Measurements from ENCODE around the gene RHOF.

Gene RHOF

GRCh38 chr12:121817648-121818043 is 24.2 kb upstream of the RHOF start:
- DNase-seq: no peak

- DNase-seq: no peak
Measured at GRCh38 chr12:121816925-121817647, 23.6 kb upstream of the RHOF start.

DNA sequence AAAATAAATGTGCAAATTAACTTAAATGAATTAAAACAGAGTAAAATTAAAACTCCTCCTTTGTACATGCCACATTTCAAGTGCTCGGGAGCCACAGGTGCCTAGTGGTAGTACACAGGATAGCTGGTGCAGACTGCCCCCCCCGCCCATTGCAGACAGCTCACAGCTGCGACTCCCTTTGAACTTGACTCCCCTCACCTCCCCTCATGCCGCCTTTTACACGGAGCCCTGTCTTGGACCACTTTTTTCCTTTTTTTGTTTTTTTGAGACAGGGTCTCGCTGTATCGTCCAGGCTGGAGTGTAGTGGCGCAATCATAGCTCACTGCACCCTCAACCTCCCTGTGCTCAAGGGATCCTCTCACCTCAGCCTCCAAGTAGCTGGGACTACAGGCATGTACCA is 21.8 kb upstream of the RHOF start:
- no peak for DNase-seq

- DNase-seq: no peak
Measured at GRCh38 chr12:121814429-121815119, 21.1 kb upstream of the RHOF start.

GRCh38 chr12:121813951-121814350 is 20.5 kb upstream of the RHOF start:
- DNase-seq: no peak

DNA sequence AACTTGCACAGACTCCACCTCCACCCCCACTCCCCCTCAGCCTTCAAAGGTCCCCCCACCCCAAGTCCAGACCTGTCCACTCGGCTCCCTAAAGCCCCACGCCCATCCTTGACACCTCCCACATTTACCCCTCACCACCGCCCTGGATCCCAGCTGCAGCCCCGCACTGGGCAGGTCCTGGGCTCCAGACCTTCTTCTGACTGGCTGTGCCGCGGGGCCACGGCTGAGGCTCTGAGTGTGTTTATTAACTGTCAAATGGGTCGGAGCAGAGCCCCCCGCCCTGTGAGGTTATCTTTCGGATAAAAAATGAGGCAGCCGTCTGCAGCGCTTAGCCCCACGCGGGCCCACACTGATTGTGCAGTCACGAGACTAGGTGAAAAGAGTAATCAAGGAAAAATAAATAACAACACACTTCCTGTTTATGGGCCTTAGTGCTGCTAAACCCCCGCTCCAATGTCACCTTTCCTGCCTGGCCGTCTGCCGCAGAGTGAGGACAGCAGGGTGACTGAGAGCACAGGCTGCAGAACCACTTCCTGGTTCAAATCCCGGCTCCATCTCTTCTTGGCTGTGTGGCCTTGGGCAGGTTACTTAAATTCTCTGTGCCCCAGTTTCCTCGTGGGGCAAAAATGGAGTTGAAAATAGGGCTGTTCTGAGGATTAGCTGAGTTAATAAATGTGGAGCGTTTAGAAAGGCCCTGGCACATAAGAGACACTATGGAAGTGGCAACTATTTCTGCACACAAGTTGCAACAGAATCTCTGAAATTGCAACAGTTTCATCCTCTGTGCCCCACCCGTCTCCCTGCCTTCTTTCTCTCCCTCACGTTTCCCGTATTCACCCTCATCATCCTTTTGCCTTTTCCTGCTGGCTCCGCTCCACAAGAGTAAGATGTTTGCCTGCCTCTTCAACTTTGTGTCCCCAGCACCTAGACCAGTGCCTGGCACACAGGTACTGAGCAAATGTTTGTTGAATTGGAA is 19.7 kb upstream of the RHOF start:
- DNase-seq: no peak

DNA sequence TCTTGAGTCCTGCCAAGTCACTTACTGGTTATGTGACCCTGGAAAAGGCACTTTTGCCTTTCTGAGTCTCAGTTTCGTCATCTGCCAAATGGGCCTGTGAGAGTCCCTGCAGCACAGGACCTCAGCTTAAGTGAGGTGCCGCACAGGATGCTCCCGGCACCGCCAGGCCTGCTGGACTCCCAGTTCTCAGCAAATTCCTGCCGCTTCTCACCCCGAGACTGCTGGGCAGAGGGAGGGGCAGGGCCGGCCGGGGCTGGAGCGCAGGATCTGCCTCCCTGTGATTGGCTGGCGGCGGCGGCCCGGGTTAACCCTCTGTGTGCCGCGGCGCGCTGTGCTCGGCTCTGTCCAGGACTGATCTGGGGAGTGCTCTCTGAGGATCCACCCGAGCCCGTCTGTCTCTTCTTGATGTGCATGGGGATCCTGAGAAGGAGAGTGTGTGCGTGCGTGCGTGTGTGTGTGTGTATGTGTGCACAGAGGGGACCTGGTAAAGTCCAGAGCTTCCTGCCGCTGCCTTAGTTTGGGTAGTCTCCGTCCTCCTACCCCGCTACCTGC is 18.9 kb upstream of the RHOF start:
- DNase-seq: peak; percentile 77

DNA sequence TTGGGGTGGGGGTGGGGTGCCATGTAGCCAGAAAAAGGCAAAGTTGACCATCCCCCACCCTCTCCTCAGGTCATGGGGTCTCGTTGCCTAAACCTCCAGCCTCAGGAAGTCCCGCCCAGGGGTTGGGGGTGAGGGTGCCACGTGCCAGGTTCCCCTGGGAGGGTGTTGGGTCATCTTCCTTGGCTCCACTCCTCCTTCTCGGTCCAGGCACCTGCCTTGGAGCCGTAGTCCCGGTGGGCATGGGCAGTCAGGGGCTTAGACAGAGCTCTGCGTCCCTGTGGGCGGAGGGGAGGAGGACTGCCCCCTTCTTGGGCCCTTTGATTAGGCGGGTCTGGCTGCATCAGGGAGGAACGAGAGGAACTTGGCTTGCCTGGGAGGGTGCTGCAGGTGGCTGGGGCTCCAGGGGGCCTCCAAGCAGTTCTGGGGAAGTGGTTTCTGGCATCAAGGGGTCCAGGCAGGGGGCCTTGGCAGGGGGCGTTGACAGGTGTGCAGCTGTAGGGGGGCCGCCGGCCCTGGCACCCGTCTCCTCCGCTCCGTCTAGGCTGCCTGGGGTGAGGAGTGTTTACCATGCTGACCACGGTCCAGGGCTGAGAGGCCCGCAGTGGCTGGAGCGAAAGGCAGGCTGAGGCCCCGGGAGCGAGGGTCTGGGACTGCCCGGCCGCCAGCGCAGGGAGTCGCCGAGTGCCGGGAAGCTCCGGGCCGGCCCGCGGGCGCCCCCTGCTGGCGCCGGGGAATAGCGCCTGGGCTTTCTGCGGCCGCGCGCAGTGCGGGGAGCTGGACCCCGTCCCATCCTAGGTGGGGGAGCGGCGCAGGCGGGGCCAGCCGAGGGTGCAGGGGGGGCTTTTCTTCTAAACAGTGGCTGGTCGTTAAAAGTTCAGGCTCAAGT is 18.2 kb upstream of the RHOF start:
- peak; percentile 85 for DNase-seq

DNA sequence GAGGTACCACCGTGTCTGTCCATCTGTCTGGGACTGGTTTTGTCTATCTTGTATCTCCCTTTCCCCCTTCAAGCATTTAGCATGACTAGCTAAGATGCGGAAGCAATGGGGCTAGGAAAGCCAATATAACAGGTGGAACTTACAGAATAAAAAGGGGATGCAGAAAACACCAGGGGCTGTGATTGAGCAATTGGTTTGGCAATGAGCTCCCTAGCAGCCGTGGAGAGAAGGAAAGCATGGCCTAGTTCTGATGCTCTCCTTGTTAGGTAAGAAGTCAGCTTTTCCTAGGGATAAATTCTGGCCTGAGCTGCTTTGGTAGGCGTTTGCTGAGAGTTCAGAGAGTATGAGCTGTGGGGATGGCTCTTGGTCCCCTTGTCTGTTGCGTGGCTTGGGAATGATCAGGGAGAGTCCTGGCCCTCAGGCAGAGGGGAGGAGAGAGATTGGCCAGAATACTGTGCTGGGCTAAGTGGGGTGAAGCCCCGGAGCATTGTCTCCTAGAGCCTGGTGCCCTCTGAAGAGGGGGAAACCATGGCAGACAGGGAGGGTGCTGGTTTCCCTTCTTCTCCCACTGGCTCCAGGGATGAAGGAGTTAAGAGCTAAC is 17.4 kb upstream of the RHOF start:
- DNase-seq: no peak

- no peak for DNase-seq
Measured at GRCh38 chr12:121810234-121810817, 16.8 kb upstream of the RHOF start.

DNA sequence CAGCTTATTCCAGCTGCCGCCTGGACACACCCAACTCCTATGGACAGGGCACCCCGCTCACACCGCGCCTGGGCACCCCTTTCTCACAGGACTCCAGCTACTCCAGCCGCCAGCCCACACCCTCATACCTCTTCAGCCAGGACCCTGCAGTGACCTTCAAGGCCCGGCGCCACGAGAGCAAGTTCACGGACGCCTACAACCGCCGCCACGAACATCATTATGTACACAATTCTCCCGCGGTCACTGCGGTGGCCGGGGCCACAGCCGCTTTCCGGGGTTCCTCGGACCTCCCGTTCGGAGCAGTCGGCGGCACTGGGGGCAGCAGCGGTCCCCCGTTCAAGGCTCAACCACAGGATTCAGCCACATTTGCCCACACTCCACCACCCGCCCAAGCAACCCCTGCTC is 16.2 kb upstream of the RHOF start:
- DNase-seq: no peak

- no peak for DNase-seq
Measured at GRCh38 chr12:121808623-121809022, 15.1 kb upstream of the RHOF start.

DNA sequence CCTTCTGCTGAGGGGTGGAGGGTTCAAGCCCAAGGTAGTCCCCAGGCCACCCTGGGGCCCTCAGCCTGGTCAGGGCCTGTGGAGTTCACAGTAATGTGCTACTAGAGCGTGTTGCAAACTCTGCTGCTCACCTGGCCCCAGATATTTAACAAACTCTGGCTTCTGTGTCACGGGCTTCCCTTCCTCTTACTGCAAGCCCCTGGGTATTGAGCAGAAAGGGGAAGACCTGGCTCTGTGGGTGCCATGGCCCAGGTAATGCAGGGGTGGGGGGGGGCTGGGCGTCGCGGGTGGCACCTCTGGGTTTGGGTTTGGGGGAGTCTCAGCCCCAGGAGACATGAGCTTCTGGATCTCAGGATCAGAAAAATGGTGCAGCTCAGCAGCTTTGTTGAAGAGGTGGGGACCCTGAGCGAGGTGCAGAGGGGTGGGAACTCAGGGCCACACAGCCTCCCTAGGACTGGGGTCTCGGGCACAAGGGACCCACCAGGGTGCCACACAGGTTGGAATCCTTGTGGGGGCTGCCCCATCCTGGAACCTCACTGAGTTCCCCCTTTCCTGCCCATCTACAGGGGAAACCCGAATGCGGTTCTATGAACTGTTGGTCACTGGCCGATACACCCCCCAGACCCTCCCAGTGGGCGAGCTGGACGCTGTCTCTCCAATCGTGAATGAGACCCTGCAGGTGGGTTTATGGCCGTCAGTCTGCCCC is 14.3 kb upstream of the RHOF start:
- DNase-seq: no peak

DNA sequence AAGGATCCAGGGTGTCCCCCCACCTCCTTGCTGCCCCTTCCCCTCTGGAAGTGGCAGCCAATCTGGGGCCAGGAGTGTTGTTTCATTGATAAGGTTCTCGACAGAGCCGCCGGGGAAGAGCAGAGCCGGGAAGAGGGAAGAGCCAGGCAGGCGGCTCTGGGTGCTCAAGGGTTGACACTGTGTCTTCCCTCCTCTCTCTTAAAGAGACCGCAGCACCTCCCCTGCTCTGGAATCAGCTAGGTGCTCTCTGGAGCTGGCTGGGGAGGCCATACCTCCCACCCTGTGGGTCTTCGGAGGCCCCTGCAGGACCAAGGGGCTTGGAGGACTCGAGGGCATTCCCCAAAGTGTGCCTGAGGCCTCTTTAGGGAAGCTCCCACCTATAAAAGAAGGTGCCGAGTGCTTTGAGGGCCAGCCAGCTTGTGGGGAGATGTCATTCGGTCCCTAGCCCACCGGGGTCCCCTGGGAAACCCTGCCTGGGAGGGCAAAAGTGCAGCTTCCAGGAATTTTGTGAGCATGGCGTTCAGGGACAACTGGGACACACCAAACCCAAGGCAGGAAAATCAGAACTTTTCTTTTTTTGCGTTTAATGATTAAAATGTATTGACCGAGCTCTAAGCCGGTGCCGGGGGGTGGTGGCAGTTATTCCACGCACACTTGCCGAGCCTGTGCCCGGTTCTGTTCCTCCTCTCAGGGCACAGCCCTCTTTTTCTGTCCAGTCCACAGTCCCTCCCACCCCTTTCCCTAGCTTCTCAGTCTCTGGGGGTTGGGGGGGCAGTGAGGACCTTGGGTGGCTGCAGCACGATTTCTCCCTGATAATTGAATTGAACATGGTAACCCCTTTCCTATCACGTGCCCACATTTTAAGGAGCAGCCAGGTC is 13.3 kb upstream of the RHOF start:
- no peak for DNase-seq

DNA sequence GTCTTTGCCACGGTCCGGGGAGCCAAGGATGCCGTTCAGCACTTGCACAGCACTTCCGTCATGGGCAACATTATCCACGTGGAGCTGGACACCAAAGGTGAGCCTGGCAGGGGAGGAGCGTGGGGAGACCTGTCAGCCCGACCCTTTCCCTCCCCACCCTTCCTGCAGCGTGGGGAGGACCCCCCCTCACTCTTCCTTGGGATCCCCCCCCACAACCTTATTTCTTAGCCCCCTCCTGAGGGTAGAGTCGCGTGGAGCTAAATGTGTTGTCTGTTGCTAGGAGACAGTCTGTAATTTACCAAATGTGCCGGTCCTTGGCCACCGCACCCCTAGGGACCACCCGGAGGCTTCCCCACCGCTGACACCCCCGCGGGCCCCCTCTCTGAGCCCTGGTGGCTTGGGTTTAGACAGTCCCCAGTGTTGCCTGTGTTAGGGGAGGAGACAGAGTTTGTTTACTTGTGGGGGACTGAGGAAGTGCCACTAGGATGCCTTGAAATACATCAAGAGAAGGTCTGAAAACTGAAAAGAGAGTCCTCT is 12.6 kb upstream of the RHOF start:
- no peak for DNase-seq

GRCh38 chr12:121805171-121806008 is 11.9 kb upstream of the RHOF start:
- DNase-seq: peak; percentile 65

DNA sequence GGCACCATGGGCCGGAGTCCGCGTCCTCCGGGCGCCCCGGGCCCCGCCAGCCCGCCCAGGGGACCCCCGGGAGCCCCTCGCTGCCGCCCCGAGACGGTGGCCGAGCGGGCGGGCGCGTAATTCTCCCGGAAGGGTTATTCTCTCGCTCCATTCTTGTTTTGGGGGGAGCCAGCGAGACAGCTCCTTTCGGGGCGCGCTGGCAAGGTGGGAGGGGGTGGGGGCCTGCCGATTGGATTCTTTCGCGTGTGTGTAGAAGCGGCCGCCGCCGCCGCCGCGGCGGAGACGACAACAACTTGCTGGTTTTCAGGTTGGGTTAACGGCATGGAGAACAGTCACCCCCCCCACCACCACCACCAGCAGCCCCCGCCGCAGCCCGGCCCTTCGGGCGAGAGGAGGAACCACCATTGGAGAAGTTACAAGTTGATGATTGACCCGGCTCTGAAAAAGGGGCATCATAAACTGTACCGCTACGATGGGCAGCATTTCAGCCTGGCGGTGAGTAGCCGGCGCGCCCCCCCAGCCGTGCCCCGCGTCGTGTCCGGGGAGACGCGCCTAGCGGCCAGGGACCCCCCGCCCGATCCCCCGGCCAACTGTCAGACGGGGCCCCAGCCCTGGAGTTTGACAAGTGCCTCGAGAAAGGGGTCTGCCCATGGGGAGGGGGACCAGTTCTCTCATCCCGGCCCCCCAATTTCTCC is 11.1 kb upstream of the RHOF start:
- DNase-seq: peak; percentile 65

All from right forelimb (tissue), 1 donor.